SJCRH30 (cell line): Measurements from ENCODE around the gene ZNF385B. TPM values are rescaled to one million over a fixed set of nuclear protein-coding genes. Genes with fewer than 3 reads are reported as not detected.
"Not testable (repeated sequence)": the region's sequence is repeated elsewhere in the genome, so short reads cannot be mapped to it uniquely, and the experiment has no call there.

ENCODE experiments used
- DNase-seq, 2 experiments: peaks; one replicate each; pipeline ENCODE4 v3.0.0-alpha.2; 2015 to 2020
- H3K27ac ChIP-seq: fragments of 250-450 bp; sonication (Bioruptor Pico); 2 replicates; pipeline ENCODE4 v1.5.1; 2020; ENCODE audit warnings: mild to moderate bottlenecking, moderate library complexity
- H3K27me3 ChIP-seq: fragments of 250-450 bp; sonication (Bioruptor Pico); 2 replicates; pipeline ENCODE4 v1.5.1; 2020; ENCODE audit warnings: mild to moderate bottlenecking, moderate library complexity
- H3K36me3 ChIP-seq: fragments of 250-450 bp; sonication (Bioruptor Pico); 2 replicates; pipeline ENCODE4 v1.5.1; 2020; ENCODE audit warnings: mild to moderate bottlenecking, moderate library complexity
- H3K4me1 ChIP-seq: fragments of 250-450 bp; sonication (Bioruptor Pico); 2 replicates; pipeline ENCODE4 v1.5.1; 2020; ENCODE audit warnings: mild to moderate bottlenecking, moderate library complexity
- H3K4me3 ChIP-seq: fragments of 250-450 bp; sonication (Bioruptor Pico); 2 replicates; pipeline ENCODE4 v1.5.1; 2020; ENCODE audit warnings: mild to moderate bottlenecking, moderate library complexity
- H3K9me3 ChIP-seq: fragments of 250-450 bp; sonication (Bioruptor Pico); replicated peaks from 2 replicates; pipeline ENCODE4 v1.5.1; 2020; ENCODE audit warnings: mild to moderate bottlenecking, moderate library complexity
- total RNA-seq: library from RNA; depleted of rRNA; stranded (reverse); fragments of >200 nt; shearing (Covaris generic); gene quantifications from 2 replicates; pipeline ENCODE4 v1.2.3, GENCODE V29; 2014; rRNA removed

ZNF385B gene
- total RNA-seq, result 0.84 and 2.1 TPM in 2 replicates

- Histone ChIP-seq H3K4me1 (peaks cover 11% of the 10 kb centered on the region; the same call in 1 of the 2 replicates), H3K36me3 (no peaks in the 10 kb centered on the region), H3K27me3 (no peaks in the 10 kb centered on the region), H3K9me3 (no peaks in the 10 kb centered on the region), H3K27ac (peak within 1 kb of the TSS; percentile 34; the same call in 1 of the 2 replicates), H3K4me3 (peak within 1 kb of the TSS; percentile 91)
- peak; percentile 65 for DNase-seq
These were observed at the start of gene ZNF385B for GRCh38 chr2:179861416-179862067. ZNF385B (minus strand) TSS chr2:179861612.

GRCh38 chr2:179910735-179911113, 49.3 kb upstream of the ZNF385B start:
- no peaks in the 10 kb centered on the region for H3K27me3 ChIP-seq
- no peak overlapping the region for H3K27ac ChIP-seq
- H3K36me3 ChIP-seq, result no peaks in the 10 kb centered on the region
- H3K4me1 ChIP-seq, result no peaks in the 10 kb centered on the region
- no peak for DNase-seq
- no peaks in the 10 kb centered on the region for H3K9me3 ChIP-seq
- no peak overlapping the region for H3K4me3 ChIP-seq

GRCh38 chr2:179909845-179910734, 48.7 kb upstream of the ZNF385B start:
- no peaks in the 10 kb centered on the region for H3K27me3 ChIP-seq
- no peak for DNase-seq
- no peak overlapping the region for H3K27ac ChIP-seq
- no peaks in the 10 kb centered on the region for H3K36me3 ChIP-seq
- H3K4me1 ChIP-seq, result no peaks in the 10 kb centered on the region
- no peak overlapping the region for H3K4me3 ChIP-seq
- no peaks in the 10 kb centered on the region for H3K9me3 ChIP-seq

GRCh38 chr2:179900655-179901054, 39.2 kb upstream of the ZNF385B start:
- Histone ChIP-seq H3K27ac (no peak overlapping the region), H3K36me3 (no peaks in the 10 kb centered on the region)
- peak in 1 of 2 experiments; percentile 9 for DNase-seq

GRCh38 chr2:179899666-179900065, 38.3 kb upstream of the ZNF385B start:
- no peak overlapping the region for H3K4me3 ChIP-seq
- H3K9me3 ChIP-seq, result no peaks in the 10 kb centered on the region
- no peaks in the 10 kb centered on the region for H3K36me3 ChIP-seq
- H3K27me3 ChIP-seq, result no peaks in the 10 kb centered on the region; the same call in 1 of the 2 replicates
- no peaks in the 10 kb centered on the region; the same call in 1 of the 2 replicates for H3K4me1 ChIP-seq
- H3K27ac ChIP-seq, result no peak overlapping the region; the same call in 1 of the 2 replicates
- DNase-seq, result no peak

More at GRCh38 chr2:179900655-179901054, 39.2 kb upstream of the ZNF385B start:
- Histone ChIP-seq H3K4me1 (no peaks in the 10 kb centered on the region; the same call in 1 of the 2 replicates), H3K4me3 (no peak overlapping the region), H3K9me3 (no peaks in the 10 kb centered on the region), H3K27me3 (no peaks in the 10 kb centered on the region; the same call in 1 of the 2 replicates)

- no peaks in the 10 kb centered on the region for H3K36me3 ChIP-seq
- H3K27me3 ChIP-seq, result no peaks in the 10 kb centered on the region; the same call in 1 of the 2 replicates
- no peaks in the 10 kb centered on the region; the same call in 1 of the 2 replicates for H3K4me1 ChIP-seq
- DNase-seq, result peak; percentile 50 to 75
- no peak overlapping the region; the same call in 1 of the 2 replicates for H3K27ac ChIP-seq
- H3K9me3 ChIP-seq, result no peaks in the 10 kb centered on the region
- H3K4me3 ChIP-seq, result no peak overlapping the region
These were observed 37.5 kb upstream of the ZNF385B start for GRCh38 chr2:179898873-179899272.

- no peaks in the 10 kb centered on the region for H3K4me1 ChIP-seq
- no peak overlapping the region for H3K27ac ChIP-seq
- DNase-seq, result no peak
- no peaks in the 10 kb centered on the region; the same call in 1 of the 2 replicates for H3K9me3 ChIP-seq
- H3K4me3 ChIP-seq, result no peak overlapping the region
- H3K27me3 ChIP-seq, result no peaks in the 10 kb centered on the region; the same call in 1 of the 2 replicates
- no peaks in the 10 kb centered on the region for H3K36me3 ChIP-seq
These were observed 32.2 kb upstream of the ZNF385B start for GRCh38 chr2:179893616-179894015.

GRCh38 chr2:179891237-179891636, 29.8 kb upstream of the ZNF385B start:
- H3K27ac ChIP-seq, result no peak overlapping the region
- no peak overlapping the region for H3K4me3 ChIP-seq
- no peak for DNase-seq
- no peaks in the 10 kb centered on the region; the same call in 1 of the 2 replicates for H3K9me3 ChIP-seq
- H3K4me1 ChIP-seq, result no peaks in the 10 kb centered on the region
- no peaks in the 10 kb centered on the region; the same call in 1 of the 2 replicates for H3K27me3 ChIP-seq
- no peaks in the 10 kb centered on the region for H3K36me3 ChIP-seq

- no peak for DNase-seq
- H3K27me3 ChIP-seq, result no peaks in the 10 kb centered on the region; the same call in 1 of the 2 replicates
- no peaks in the 10 kb centered on the region; the same call in 1 of the 2 replicates for H3K9me3 ChIP-seq
- no peaks in the 10 kb centered on the region for H3K4me1 ChIP-seq
- H3K4me3 ChIP-seq, result no peak overlapping the region
- no peaks in the 10 kb centered on the region for H3K36me3 ChIP-seq
- no peak overlapping the region for H3K27ac ChIP-seq
These were observed 29.3 kb upstream of the ZNF385B start for GRCh38 chr2:179890666-179891065.

GRCh38 chr2:179888642-179889041, 27.2 kb upstream of the ZNF385B start:
- not testable (repeated sequence) for H3K4me3 ChIP-seq, H3K4me1 ChIP-seq, H3K36me3 ChIP-seq, H3K27me3 ChIP-seq, H3K9me3 ChIP-seq, H3K27ac ChIP-seq, DNase-seq

- no peaks in the 10 kb centered on the region; the same call in none of the 2 replicates for H3K9me3 ChIP-seq
- no peaks in the 10 kb centered on the region for H3K27me3 ChIP-seq
- no peak for DNase-seq
- no peaks in the 10 kb centered on the region for H3K4me1 ChIP-seq
- no peak overlapping the region for H3K4me3 ChIP-seq
- H3K36me3 ChIP-seq, result no peaks in the 10 kb centered on the region
- no peak overlapping the region for H3K27ac ChIP-seq
These were observed 22.8 kb upstream of the ZNF385B start for GRCh38 chr2:179884193-179884592.

GRCh38 chr2:179882851-179883806, 21.7 kb upstream of the ZNF385B start:
- H3K4me1 ChIP-seq, result no peaks in the 10 kb centered on the region
- DNase-seq, result no peak
- no peaks in the 10 kb centered on the region for H3K27me3 ChIP-seq
- no peaks in the 10 kb centered on the region; the same call in 1 of the 2 replicates for H3K9me3 ChIP-seq
- H3K27ac ChIP-seq, result no peak overlapping the region
- H3K36me3 ChIP-seq, result no peaks in the 10 kb centered on the region
- no peak overlapping the region for H3K4me3 ChIP-seq

GRCh38 chr2:179877601-179878364, 16.4 kb upstream of the ZNF385B start:
- DNase-seq, result no peak
- Histone ChIP-seq H3K4me3 (no peak overlapping the region), H3K36me3 (no peaks in the 10 kb centered on the region), H3K27ac (no peak overlapping the region), H3K4me1 (no peaks in the 10 kb centered on the region), H3K27me3 (no peaks in the 10 kb centered on the region), H3K9me3 (no peaks in the 10 kb centered on the region; the same call in 1 of the 2 replicates)
